Spinal cord (tissue), 10 donors: ENCODE measurements around the gene LARP1. TPM values are rescaled to one million over a fixed set of nuclear protein-coding genes. Genes with fewer than 3 reads are reported as not detected.

Source experiments
- DNase-seq, 6 donors: peaks; one replicate each; pipeline versions ENCODE4 v3.0.0 to v3.0.0-alpha.2; 2013 to 2015; ENCODE audit warnings: low spot score in 6 of 6, low read depth in 4 of 6
- H3K27ac ChIP-seq: one replicate; pipeline ENCODE4 v1.5.1; 2013; ENCODE audit warnings: low read depth, low read length, control low read depth
- H3K27me3 ChIP-seq: one replicate; pipeline ENCODE4 v1.6.1; 2013; ENCODE audit warnings: low read length; ENCODE audit not compliant: control insufficient read depth, insufficient read depth
- H3K36me3 ChIP-seq: one replicate; pipeline ENCODE4 v1.6.1; 2013; ENCODE audit warnings: low read length; ENCODE audit not compliant: control insufficient read depth, insufficient read depth
- H3K4me1 ChIP-seq: one replicate; pipeline ENCODE4 v1.6.1; 2013; ENCODE audit warnings: low read length; ENCODE audit not compliant: control insufficient read depth, insufficient read depth
- H3K4me3 ChIP-seq: one replicate; pipeline ENCODE4 v1.5.1; 2013; ENCODE audit warnings: low read depth, low read length, control low read depth
- H3K9me3 ChIP-seq: one replicate; pipeline ENCODE4 v1.6.1; 2013; ENCODE audit warnings: low read length; ENCODE audit not compliant: control insufficient read depth, insufficient read depth
- WGBS: methylation state at CpG from one replicate; pipeline ENCODE4 v1.1.5; 2013; ENCODE audit warnings: missing lambda C conversion rate; ENCODE audit not compliant: insufficient coverage; 5-methylcytosine and 5-hydroxymethylcytosine counted together
- polyA plus RNA-seq, 2 donors: library from polyadenylated mRNA; unstranded; fragments of 120-200 nt; gene quantifications; one replicate each; pipeline ENCODE4 v1.2.1, GENCODE V29; 2013; ENCODE audit not compliant: insufficient read length in 2 of 2
- small RNA-seq: library from RNA; depleted of rRNA; stranded (forward); fragments of <200 nt; gene quantifications from one replicate; pipeline ENCODE3, GENCODE V24; 2014; ENCODE audit warnings: low replicate concordance
- total RNA-seq, 2 donors: library from RNA; depleted of rRNA in 1 of 2; stranded (reverse); fragments of 120-200 nt in 1 of 2; fragments of >200 nt in 1 of 2; gene quantifications; one replicate each; pipeline versions ENCODE4 v1.2.3 to v1.2.4, GENCODE V29; 2013 to 2014
- donor health status: healthy.

The LARP1 gene
- total and polyA plus RNA-seq, 4 donors = 59.0 to 136 (median 96.1) TPM

- Histone ChIP-seq H3K4me1 (no peaks in the 10 kb centered on the region), H3K4me3 (no peak overlapping the region), H3K9me3 (no peaks in the 10 kb centered on the region), H3K36me3 (peaks cover 30% of the 10 kb centered on the region), H3K27me3 (no peaks in the 10 kb centered on the region), H3K27ac (no peak overlapping the region)
- no peak for DNase-seq
- WGBS = 89% methylated on average over 2 of the region's 5 CpGs
These were observed 110.4 kb downstream of the LARP1 start for GRCh38 chr5:154865466-154866184.

- 92% methylated on average over 1 of the region's 2 CpGs for WGBS
- H3K27me3 ChIP-seq = no peaks in the 10 kb centered on the region
- H3K9me3 ChIP-seq = no peaks in the 10 kb centered on the region
- H3K36me3 ChIP-seq = peaks cover 29% of the 10 kb centered on the region
- H3K4me3 ChIP-seq = no peak overlapping the region
- no peaks in the 10 kb centered on the region for H3K4me1 ChIP-seq
- no peak for DNase-seq
- H3K27ac ChIP-seq = no peak overlapping the region
These were observed 111.7 kb downstream of the LARP1 start for GRCh38 chr5:154866841-154867240.

Small RNA genes within 50 kb of the gene (small RNA-seq; reads per million reads assigned to genes)
- not detected for gene MIR378H
- gene RF00019 = not detected

Other genes with a start within 250 kb of the LARP1 start
- 10 to 100 TPM; 26.0 to 54.9 TPM for gene FAXDC2, start 95.2 kb downstream of the LARP1 start, total RNA-seq
- 10 to 100 TPM; 19.3 to 29.0 TPM for gene FAXDC2, start 95.2 kb downstream of the LARP1 start, polyA plus RNA-seq
- 10 to 100 TPM; 73.2 to 83.7 TPM for gene CNOT8, start 103.2 kb downstream of the LARP1 start, total RNA-seq
- gene CNOT8, start 103.2 kb downstream of the LARP1 start, polyA plus RNA-seq = 10 to 100 TPM; 60.9 to 65.7 TPM
- gene GEMIN5, start 182.8 kb downstream of the LARP1 start, total RNA-seq = 10 to 100 TPM; 20.8 to 21.8 TPM
- 10 to 100 TPM; 14.8 to 15.7 TPM for gene GEMIN5, start 182.8 kb downstream of the LARP1 start, polyA plus RNA-seq
- 10 to 100 TPM; 17.2 to 42.3 TPM for gene MRPL22, start 185.7 kb downstream of the LARP1 start, total RNA-seq
- 10 to 100 TPM; 35.6 to 36.0 TPM for gene MRPL22, start 185.7 kb downstream of the LARP1 start, polyA plus RNA-seq